WTC11 (cell line): ENCODE results near the gene SCO2. TPM values are rescaled to one million over a fixed set of nuclear protein-coding genes. Genes with fewer than 3 reads are reported as not detected.

ENCODE experiments used
- ATAC-seq: fragments of 200-7000 bp; cut with Tn5 transposase; 2 replicates; pipeline ENCODE4 v1.10.0; 2021; ENCODE audit warnings: mild to moderate bottlenecking, moderate library complexity
- CTCF ChIA-PET: fragments of 300-600 bp; sonication (Branson Sonifier 250); formaldehyde crosslinking; loops from one replicate; lab custom pipeline; 2021; ENCODE audit warnings: antibody characterized with exemption; lab: Charles Lee
- POLR2A ChIA-PET: fragments of 350-600 bp; sonication (Branson Sonifier 250); formaldehyde crosslinking; loops from one replicate; lab custom pipeline; 2021; ENCODE audit warnings: antibody characterized with exemption; lab: Charles Lee
- DNase-seq: peaks from one replicate; pipeline ENCODE4 v3.0.0; 2021; ENCODE audit warnings: low spot score
- H3K27ac Mint-ChIP-seq: 2 replicates; pipeline ENCODE4 v1.8.0; 2021; ENCODE audit warnings: mixed read lengths
- H3K27me3 Mint-ChIP-seq: 2 replicates; pipeline ENCODE4 v1.8.0; 2021; ENCODE audit warnings: low read depth, mild to moderate bottlenecking, moderate library complexity, mixed read lengths
- H3K36me3 Mint-ChIP-seq: 2 replicates; pipeline ENCODE4 v1.8.0; 2021; ENCODE audit warnings: mixed read lengths
- H3K4me1 Mint-ChIP-seq: 2 replicates; pipeline ENCODE4 v1.8.0; 2022; ENCODE audit warnings: mixed read lengths
- H3K4me3 Mint-ChIP-seq: 2 replicates; pipeline ENCODE4 v1.8.0; 2021; ENCODE audit warnings: mild to moderate bottlenecking, moderate library complexity, mixed read lengths
- H3K9me3 Mint-ChIP-seq: 2 replicates; pipeline ENCODE4 v1.8.0; 2021; ENCODE audit warnings: mixed read lengths
- ATF1 ChIP-seq: sonication (generic); formaldehyde crosslinking; IDR thresholded peaks from 2 replicates; pipeline ENCODE4 v1.8.1; 2023; ENCODE audit warnings: mild to moderate bottlenecking, moderate library complexity, missing genetic modification reagents
- CREB1 ChIP-seq: sonication (generic); formaldehyde crosslinking; IDR thresholded peaks from 2 replicates; pipeline ENCODE4 v1.8.0; 2023; ENCODE audit warnings: mild to moderate bottlenecking, missing genetic modification reagents
- ELF4 ChIP-seq: sonication (generic); formaldehyde crosslinking; IDR thresholded peaks from 2 replicates; pipeline ENCODE4 v1.8.1; 2022; ENCODE audit warnings: low read depth, mild to moderate bottlenecking, moderate library complexity, missing genetic modification reagents
- ERG ChIP-seq: fragments of 250-450 bp; sonication (Bioruptor Pico); IDR thresholded peaks from 2 replicates; pipeline ENCODE4 v1.8.0; 2021; ENCODE audit warnings: mild to moderate bottlenecking
- FOXP4 ChIP-seq: sonication (generic); formaldehyde crosslinking; IDR thresholded peaks from 2 replicates; pipeline ENCODE4 v1.8.0; 2022; ENCODE audit warnings: mild to moderate bottlenecking, missing genetic modification reagents
- MLX ChIP-seq: sonication (generic); formaldehyde crosslinking; IDR thresholded peaks from 2 replicates; pipeline ENCODE4 v1.8.1; 2023; ENCODE audit warnings: mild to moderate bottlenecking, missing genetic modification reagents, moderate library complexity
- PRRX2 ChIP-seq: fragments of 250-450 bp; sonication (Bioruptor Pico); IDR thresholded peaks from 2 replicates; pipeline ENCODE4 v1.8.0; 2021; ENCODE audit warnings: mild to moderate bottlenecking
- RELA ChIP-seq: sonication (generic); formaldehyde crosslinking; IDR thresholded peaks from 2 replicates; pipeline ENCODE4 v1.8.1; 2022; ENCODE audit warnings: missing genetic modification reagents, mild to moderate bottlenecking, borderline replicate concordance
- SMAD3 ChIP-seq: sonication (generic); formaldehyde crosslinking; IDR thresholded peaks from 2 replicates; pipeline ENCODE4 v1.8.0; 2022; ENCODE audit warnings: missing genetic modification reagents, mild to moderate bottlenecking, borderline replicate concordance
- SMAD4 ChIP-seq: sonication (generic); formaldehyde crosslinking; IDR thresholded peaks from 2 replicates; pipeline ENCODE4 v1.8.0; 2022; ENCODE audit warnings: mild to moderate bottlenecking, missing genetic modification reagents
- SP1 ChIP-seq: sonication (generic); formaldehyde crosslinking; conservative IDR thresholded peaks from 2 replicates; pipeline ENCODE4 v1.8.1; 2022; ENCODE audit warnings: missing genetic modification reagents
- TEAD1 ChIP-seq: sonication (generic); formaldehyde crosslinking; IDR thresholded peaks from 2 replicates; pipeline ENCODE4 v1.8.0; 2022; ENCODE audit warnings: mild to moderate bottlenecking, missing genetic modification reagents
- TP53 ChIP-seq: sonication (generic); formaldehyde crosslinking; IDR thresholded peaks from 2 replicates; pipeline ENCODE4 v1.8.1; 2023; ENCODE audit warnings: mild to moderate bottlenecking, missing genetic modification reagents
- ZBTB21 ChIP-seq: sonication (generic); formaldehyde crosslinking; IDR thresholded peaks from 2 replicates; pipeline ENCODE4 v1.8.1; 2023; ENCODE audit warnings: mild to moderate bottlenecking, missing genetic modification reagents, borderline replicate concordance
- ZNF263 ChIP-seq: sonication (generic); formaldehyde crosslinking; IDR thresholded peaks from 2 replicates; pipeline ENCODE4 v1.8.1; 2022; ENCODE audit warnings: low read depth, mild to moderate bottlenecking, moderate library complexity, missing genetic modification reagents
- ZNF396 ChIP-seq: fragments of 250-450 bp; sonication (Bioruptor Pico); IDR thresholded peaks from 2 replicates; pipeline ENCODE4 v1.8.0; 2021; ENCODE audit warnings: mild to moderate bottlenecking, moderate library complexity, borderline replicate concordance
- ZNF416 ChIP-seq: fragments of 250-450 bp; sonication (Bioruptor Pico); IDR thresholded peaks from 2 replicates; pipeline ENCODE4 v1.9.0; 2021; ENCODE audit warnings: mild to moderate bottlenecking, inconsistent platforms
- ZNF425 ChIP-seq: fragments of 250-450 bp; sonication (Bioruptor Pico); conservative IDR thresholded peaks from 2 replicates; pipeline ENCODE4 v1.9.0; 2021; ENCODE audit warnings: mild to moderate bottlenecking
- total RNA-seq: library from RNA; stranded (reverse); gene quantifications from 3 replicates; pipeline ENCODE4 v1.2.3, GENCODE V29; 2021
- TF ChIP-seq, protein P1 (sequence below): fragments of 250-450 bp; sonication (Bioruptor Pico); IDR thresholded peaks from 2 replicates; pipeline ENCODE4 v1.9.0; 2021; ENCODE audit warnings: moderate library complexity, mild to moderate bottlenecking, inconsistent platforms, borderline replicate concordance
- TF ChIP-seq, protein P2 (sequence below): sonication (generic); formaldehyde crosslinking; IDR thresholded peaks from 2 replicates; pipeline ENCODE4 v1.8.0; 2022; ENCODE audit warnings: missing genetic modification reagents
- TF ChIP-seq, protein P3 (sequence below): sonication (generic); formaldehyde crosslinking; IDR thresholded peaks from 2 replicates; pipeline ENCODE4 v1.8.1; 2022; ENCODE audit warnings: mild to moderate bottlenecking, missing genetic modification reagents, moderate library complexity, borderline replicate concordance
- TF ChIP-seq, protein P4 (sequence below): fragments of 250-450 bp; sonication (Bioruptor Pico); IDR thresholded peaks from 2 replicates; pipeline ENCODE4 v1.9.0; 2021; ENCODE audit warnings: mild to moderate bottlenecking

The SCO2 gene
- total RNA-seq, 1 experiment from 2014 or later, result not detected

GRCh38 chr22:50502628-50503474, 22.5 kb downstream of the SCO2 start:
- H3K27me3 Mint-ChIP-seq, result no peaks in the 10 kb centered on the region
- ChIA-PET CTCF (interaction anchor here (0.6 to 1.2 kb wide), 8 partner anchors 12 to 236 kb away, joined by 3 to 9 read pairs (median 3); partner anchors contain the start of gene SCO2), POLR2A (no interaction called here)
- no peaks in the 10 kb centered on the region for H3K36me3 Mint-ChIP-seq
- H3K4me3 Mint-ChIP-seq, result no peak overlapping the region
- DNase-seq, result no peak
- no peak overlapping the region for H3K27ac Mint-ChIP-seq
- TF ChIP-seq PRRX2 (CRISPR knock-in tag) (no peak), ZNF263 (no peak), ZNF396 (no peak), ELF4 (CRISPR knock-in tag) (no peak), ERG (CRISPR knock-in tag) (no peak), MLX (CRISPR knock-in tag) (no peak), FOXP4 (no peak), ZBTB21 (CRISPR knock-in tag) (no peak), ZNF416 (CRISPR knock-in tag) (no peak), ZNF425 (CRISPR knock-in tag) (no peak), TP53 (CRISPR knock-in tag) (no peak), SP1 (CRISPR knock-in tag) (no peak), SMAD3 (CRISPR knock-in tag) (no peak), SMAD4 (CRISPR knock-in tag) (no peak), TEAD1 (CRISPR knock-in tag) (no peak), RELA (CRISPR knock-in tag) (no peak), ATF1 (CRISPR knock-in tag) (no peak)
- H3K4me1 Mint-ChIP-seq, result peaks cover 6% of the 10 kb centered on the region
- no peak for ATAC-seq
- no peaks in the 10 kb centered on the region for H3K9me3 Mint-ChIP-seq

- no peaks in the 10 kb centered on the region for H3K9me3 Mint-ChIP-seq
- DNase-seq, result no peak
- CTCF ChIA-PET, result interaction anchor here (1.0 kb wide), 1 partner anchor 23 kb away, joined by 3 read pairs; the partner anchor contains the start of gene SCO2
- no peak overlapping the region for H3K4me3 Mint-ChIP-seq
- no peak overlapping the region for H3K27ac Mint-ChIP-seq
- POLR2A ChIA-PET, result no interaction called here
- no peaks in the 10 kb centered on the region for H3K27me3 Mint-ChIP-seq
- peaks cover 6% of the 10 kb centered on the region for H3K4me1 Mint-ChIP-seq
- no peaks in the 10 kb centered on the region for H3K36me3 Mint-ChIP-seq
- no peak for ATAC-seq
- TF ChIP-seq, protein P1, sequence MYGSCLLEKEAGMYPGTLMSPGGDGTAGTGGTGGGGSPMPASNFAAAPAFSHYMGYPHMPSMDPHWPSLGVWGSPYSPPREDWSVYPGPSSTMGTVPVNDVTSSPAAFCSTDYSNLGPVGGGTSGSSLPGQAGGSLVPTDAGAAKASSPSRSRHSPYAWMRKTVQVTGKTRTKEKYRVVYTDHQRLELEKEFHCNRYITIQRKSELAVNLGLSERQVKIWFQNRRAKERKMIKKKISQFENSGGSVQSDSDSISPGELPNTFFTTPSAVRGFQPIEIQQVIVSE (CRISPR knock-in tag), result no peak
- TF ChIP-seq MLX (CRISPR knock-in tag), result no peak
- TF ChIP-seq, protein P2, sequence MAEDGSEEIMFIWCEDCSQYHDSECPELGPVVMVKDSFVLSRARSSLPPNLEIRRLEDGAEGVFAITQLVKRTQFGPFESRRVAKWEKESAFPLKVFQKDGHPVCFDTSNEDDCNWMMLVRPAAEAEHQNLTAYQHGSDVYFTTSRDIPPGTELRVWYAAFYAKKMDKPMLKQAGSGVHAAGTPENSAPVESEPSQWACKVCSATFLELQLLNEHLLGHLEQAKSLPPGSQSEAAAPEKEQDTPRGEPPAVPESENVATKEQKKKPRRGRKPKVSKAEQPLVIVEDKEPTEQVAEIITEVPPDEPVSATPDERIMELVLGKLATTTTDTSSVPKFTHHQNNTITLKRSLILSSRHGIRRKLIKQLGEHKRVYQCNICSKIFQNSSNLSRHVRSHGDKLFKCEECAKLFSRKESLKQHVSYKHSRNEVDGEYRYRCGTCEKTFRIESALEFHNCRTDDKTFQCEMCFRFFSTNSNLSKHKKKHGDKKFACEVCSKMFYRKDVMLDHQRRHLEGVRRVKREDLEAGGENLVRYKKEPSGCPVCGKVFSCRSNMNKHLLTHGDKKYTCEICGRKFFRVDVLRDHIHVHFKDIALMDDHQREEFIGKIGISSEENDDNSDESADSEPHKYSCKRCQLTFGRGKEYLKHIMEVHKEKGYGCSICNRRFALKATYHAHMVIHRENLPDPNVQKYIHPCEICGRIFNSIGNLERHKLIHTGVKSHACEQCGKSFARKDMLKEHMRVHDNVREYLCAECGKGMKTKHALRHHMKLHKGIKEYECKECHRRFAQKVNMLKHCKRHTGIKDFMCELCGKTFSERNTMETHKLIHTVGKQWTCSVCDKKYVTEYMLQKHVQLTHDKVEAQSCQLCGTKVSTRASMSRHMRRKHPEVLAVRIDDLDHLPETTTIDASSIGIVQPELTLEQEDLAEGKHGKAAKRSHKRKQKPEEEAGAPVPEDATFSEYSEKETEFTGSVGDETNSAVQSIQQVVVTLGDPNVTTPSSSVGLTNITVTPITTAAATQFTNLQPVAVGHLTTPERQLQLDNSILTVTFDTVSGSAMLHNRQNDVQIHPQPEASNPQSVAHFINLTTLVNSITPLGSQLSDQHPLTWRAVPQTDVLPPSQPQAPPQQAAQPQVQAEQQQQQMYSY (CRISPR knock-in tag), result no peak
- no peak for TF ChIP-seq CREB1 (CRISPR knock-in tag)
- TF ChIP-seq, protein P3, sequence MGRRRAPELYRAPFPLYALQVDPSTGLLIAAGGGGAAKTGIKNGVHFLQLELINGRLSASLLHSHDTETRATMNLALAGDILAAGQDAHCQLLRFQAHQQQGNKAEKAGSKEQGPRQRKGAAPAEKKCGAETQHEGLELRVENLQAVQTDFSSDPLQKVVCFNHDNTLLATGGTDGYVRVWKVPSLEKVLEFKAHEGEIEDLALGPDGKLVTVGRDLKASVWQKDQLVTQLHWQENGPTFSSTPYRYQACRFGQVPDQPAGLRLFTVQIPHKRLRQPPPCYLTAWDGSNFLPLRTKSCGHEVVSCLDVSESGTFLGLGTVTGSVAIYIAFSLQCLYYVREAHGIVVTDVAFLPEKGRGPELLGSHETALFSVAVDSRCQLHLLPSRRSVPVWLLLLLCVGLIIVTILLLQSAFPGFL (CRISPR knock-in tag), result no peak
- TF ChIP-seq, protein P4, sequence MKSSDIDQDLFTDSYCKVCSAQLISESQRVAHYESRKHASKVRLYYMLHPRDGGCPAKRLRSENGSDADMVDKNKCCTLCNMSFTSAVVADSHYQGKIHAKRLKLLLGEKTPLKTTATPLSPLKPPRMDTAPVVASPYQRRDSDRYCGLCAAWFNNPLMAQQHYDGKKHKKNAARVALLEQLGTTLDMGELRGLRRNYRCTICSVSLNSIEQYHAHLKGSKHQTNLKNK (CRISPR knock-in tag), result no peak
These were observed 23.3 kb downstream of the SCO2 start for GRCh38 chr22:50502096-50502495.
